ENCODE measurements around the gene BDH1. TPM values are rescaled to one million over a fixed set of nuclear protein-coding genes. Genes with fewer than 3 reads are reported as not detected.
A peak's percentile ranks its signal among the peaks of the same experiment; 100 is the strongest.
"Not testable (repeated sequence)": the region's sequence is repeated elsewhere in the genome, so short reads cannot be mapped to it uniquely, and the experiment has no call there.

BDH1 gene
- polyA plus RNA-seq, 1 donor from 2014 or later, result 12.9 TPM

DNA sequence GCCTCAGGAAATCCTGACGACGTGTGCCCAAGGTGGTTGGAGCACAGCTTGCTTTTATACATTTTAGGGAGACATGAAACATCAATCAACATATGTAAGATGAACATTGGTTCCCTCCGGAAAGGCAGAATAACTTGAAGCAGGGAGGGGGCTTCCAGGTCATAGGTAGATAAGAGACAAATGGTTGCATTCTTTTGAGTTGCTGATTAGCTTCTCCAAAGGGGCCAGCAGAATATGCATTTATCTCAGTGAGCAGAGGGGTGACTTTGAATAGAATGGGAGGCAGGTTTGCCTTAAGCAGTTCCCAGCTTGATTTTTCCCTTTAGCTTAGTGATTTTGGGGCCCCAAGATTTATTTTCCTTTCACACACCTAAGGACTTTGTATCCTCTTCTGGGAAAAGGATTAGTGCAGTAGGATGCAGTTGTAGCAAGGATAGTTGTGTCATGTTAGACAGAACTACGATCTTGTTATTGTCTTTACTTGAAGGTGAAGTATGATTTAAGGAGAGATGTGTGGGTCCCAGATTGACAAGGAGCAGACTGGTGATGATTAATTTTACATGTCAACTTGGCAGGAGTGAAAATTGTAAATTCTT lies 18.7 kb upstream of the BDH1 start:
- not testable (repeated sequence) for H3K27ac ChIP-seq (ENCODE audit: low read length); H3K4me2 ChIP-seq (ENCODE audit: low read length); H3K9me3 ChIP-seq (ENCODE audit: low read length); H3K27me3 ChIP-seq (ENCODE audit: insufficient read depth, low read depth, low read length); H3K36me3 ChIP-seq (ENCODE audit: insufficient read depth, low read length); H3K9ac ChIP-seq (ENCODE audit: low read length); H4K20me1 ChIP-seq (ENCODE audit: insufficient read depth); H3F3A ChIP-seq (ENCODE audit: insufficient read depth, low read length, poor library complexity, severe bottlenecking); H2AFZ ChIP-seq (ENCODE audit: low read depth, low read length); H3K9me2 ChIP-seq (ENCODE audit: insufficient read depth, low read length); H3K79me2 ChIP-seq (replicated peaks; ENCODE audit: insufficient read depth, low read length)
- peak overlapping the region; percentile 51 for H3K4me3 ChIP-seq (ENCODE audit: low read length)
- TF ChIP-seq POLR2AphosphoS5 (IDR thresholded peaks at IDR 0.05) (peak; percentile 15), EP300 (conservative IDR thresholded peaks at IDR 0.05; ENCODE audit: poor library complexity, severe bottlenecking) (peak; percentile 26)

DNA sequence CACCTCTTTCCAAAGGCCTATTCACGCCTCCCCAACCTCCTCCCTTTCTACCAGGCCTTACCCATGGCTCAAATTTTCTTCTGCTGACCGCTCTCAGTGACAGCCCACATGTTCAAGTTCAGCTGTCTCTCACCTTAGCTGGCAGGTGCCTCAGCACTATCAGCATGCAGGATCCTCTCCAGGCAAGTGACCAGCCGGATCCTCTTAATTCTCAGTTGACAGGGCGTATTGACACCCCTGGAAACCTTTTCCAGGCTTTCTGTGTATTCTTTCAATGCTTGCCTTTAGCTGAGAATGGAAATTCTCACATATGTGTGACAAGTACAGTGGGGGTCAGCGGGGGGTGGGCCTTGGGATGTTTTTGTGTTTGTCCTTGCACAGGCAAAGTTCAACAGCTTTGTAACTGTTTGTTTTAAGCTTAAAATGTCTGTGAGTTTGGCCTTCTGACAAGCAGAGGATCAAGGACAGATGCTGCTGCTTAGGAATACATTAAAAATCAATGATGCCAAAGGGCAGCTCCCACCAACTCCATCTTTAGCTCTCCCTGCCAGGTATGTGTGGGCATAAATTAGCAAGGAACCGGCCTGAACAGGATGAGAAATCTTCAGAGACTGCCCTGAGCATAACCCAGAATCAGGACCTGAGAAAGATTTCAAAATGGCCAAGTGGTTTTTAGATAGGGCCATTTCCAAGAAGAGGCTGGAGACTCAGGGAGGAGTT lies 17.4 kb upstream of the BDH1 start:
- no peak overlapping the region for H3K4me2 ChIP-seq (ENCODE audit: low read length)

DNA sequence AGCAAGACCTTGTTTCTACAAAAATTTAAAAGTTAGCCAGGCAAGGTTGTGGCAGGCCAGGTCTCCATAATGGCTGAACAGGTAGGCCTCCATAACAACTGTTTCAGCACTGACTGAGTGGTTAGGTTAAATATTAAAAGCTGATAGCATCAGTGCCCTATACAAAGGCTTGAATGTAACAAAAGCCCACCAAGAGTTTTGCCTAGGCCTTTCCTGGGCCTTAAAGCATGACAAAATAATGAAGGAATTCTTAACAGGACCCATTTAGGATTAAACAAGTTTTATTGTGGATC lies 16.1 kb upstream of the BDH1 start:
- not testable (repeated sequence) for H3K27me3 ChIP-seq (ENCODE audit: insufficient read depth, low read depth, low read length); H3K27ac ChIP-seq (ENCODE audit: low read length); H3K36me3 ChIP-seq (ENCODE audit: insufficient read depth, low read length); H3F3A ChIP-seq (ENCODE audit: insufficient read depth, low read length, poor library complexity, severe bottlenecking); H2AFZ ChIP-seq (ENCODE audit: low read depth, low read length); H3K79me2 ChIP-seq (replicated peaks; ENCODE audit: insufficient read depth, low read length); H3K4me2 ChIP-seq (ENCODE audit: low read length); H3K4me3 ChIP-seq (ENCODE audit: low read length); H3K9me3 ChIP-seq (ENCODE audit: low read length); H3K9me2 ChIP-seq (ENCODE audit: insufficient read depth, low read length); H3K9ac ChIP-seq (ENCODE audit: low read length); H4K20me1 ChIP-seq (ENCODE audit: insufficient read depth)

More for the DNA sequence above, 17.4 kb upstream of the BDH1 start:
- H3K36me3 ChIP-seq (ENCODE audit: insufficient read depth, low read length), result no peaks in the 10 kb centered on the region
- no peak overlapping the region for H3K4me3 ChIP-seq (ENCODE audit: low read length)
- H3K9me2 ChIP-seq (ENCODE audit: insufficient read depth, low read length), result no peaks in the 10 kb centered on the region
- TF ChIP-seq POLR2AphosphoS5 (IDR thresholded peaks at IDR 0.05) (no peak), EP300 (conservative IDR thresholded peaks at IDR 0.05; ENCODE audit: poor library complexity, severe bottlenecking) (no peak), EZH2 (IDR thresholded peaks at IDR 0.05; ENCODE audit: borderline replicate concordance, insufficient read depth, low read length, poor library complexity, severe bottlenecking) (no peak), MXI1 (conservative IDR thresholded peaks at IDR 0.05; ENCODE audit: poor library complexity, severe bottlenecking) (no peak), SMC3 (conservative IDR thresholded peaks at IDR 0.05; ENCODE audit: poor library complexity) (no peak), TAF1 (IDR thresholded peaks at IDR 0.05; ENCODE audit: low read depth) (no peak), RAD21 (conservative IDR thresholded peaks at IDR 0.05) (no peak)
- TF ChIP-seq, protein P1, sequence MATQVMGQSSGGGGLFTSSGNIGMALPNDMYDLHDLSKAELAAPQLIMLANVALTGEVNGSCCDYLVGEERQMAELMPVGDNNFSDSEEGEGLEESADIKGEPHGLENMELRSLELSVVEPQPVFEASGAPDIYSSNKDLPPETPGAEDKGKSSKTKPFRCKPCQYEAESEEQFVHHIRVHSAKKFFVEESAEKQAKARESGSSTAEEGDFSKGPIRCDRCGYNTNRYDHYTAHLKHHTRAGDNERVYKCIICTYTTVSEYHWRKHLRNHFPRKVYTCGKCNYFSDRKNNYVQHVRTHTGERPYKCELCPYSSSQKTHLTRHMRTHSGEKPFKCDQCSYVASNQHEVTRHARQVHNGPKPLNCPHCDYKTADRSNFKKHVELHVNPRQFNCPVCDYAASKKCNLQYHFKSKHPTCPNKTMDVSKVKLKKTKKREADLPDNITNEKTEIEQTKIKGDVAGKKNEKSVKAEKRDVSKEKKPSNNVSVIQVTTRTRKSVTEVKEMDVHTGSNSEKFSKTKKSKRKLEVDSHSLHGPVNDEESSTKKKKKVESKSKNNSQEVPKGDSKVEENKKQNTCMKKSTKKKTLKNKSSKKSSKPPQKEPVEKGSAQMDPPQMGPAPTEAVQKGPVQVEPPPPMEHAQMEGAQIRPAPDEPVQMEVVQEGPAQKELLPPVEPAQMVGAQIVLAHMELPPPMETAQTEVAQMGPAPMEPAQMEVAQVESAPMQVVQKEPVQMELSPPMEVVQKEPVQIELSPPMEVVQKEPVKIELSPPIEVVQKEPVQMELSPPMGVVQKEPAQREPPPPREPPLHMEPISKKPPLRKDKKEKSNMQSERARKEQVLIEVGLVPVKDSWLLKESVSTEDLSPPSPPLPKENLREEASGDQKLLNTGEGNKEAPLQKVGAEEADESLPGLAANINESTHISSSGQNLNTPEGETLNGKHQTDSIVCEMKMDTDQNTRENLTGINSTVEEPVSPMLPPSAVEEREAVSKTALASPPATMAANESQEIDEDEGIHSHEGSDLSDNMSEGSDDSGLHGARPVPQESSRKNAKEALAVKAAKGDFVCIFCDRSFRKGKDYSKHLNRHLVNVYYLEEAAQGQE (IDR thresholded peaks at IDR 0.05; ENCODE audit: borderline replicate concordance), result no peak
- TF ChIP-seq, protein P2, sequence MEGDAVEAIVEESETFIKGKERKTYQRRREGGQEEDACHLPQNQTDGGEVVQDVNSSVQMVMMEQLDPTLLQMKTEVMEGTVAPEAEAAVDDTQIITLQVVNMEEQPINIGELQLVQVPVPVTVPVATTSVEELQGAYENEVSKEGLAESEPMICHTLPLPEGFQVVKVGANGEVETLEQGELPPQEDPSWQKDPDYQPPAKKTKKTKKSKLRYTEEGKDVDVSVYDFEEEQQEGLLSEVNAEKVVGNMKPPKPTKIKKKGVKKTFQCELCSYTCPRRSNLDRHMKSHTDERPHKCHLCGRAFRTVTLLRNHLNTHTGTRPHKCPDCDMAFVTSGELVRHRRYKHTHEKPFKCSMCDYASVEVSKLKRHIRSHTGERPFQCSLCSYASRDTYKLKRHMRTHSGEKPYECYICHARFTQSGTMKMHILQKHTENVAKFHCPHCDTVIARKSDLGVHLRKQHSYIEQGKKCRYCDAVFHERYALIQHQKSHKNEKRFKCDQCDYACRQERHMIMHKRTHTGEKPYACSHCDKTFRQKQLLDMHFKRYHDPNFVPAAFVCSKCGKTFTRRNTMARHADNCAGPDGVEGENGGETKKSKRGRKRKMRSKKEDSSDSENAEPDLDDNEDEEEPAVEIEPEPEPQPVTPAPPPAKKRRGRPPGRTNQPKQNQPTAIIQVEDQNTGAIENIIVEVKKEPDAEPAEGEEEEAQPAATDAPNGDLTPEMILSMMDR (IDR thresholded peaks at IDR 0.05; ENCODE audit: poor library complexity, severe bottlenecking), result no peak
- no peak overlapping the region for H3K9ac ChIP-seq (ENCODE audit: low read length)
- H3K27ac ChIP-seq (ENCODE audit: low read length), result no peak overlapping the region
- no peak overlapping the region for H2AFZ ChIP-seq (ENCODE audit: low read depth, low read length)
- H3K27me3 ChIP-seq (ENCODE audit: insufficient read depth, low read depth, low read length), result no peaks in the 10 kb centered on the region
- H4K20me1 ChIP-seq (ENCODE audit: insufficient read depth), result no peaks in the 10 kb centered on the region
- no peaks in the 10 kb centered on the region for H3K79me2 ChIP-seq (replicated peaks; ENCODE audit: insufficient read depth, low read length)
- no peaks in the 10 kb centered on the region for H3K9me3 ChIP-seq (ENCODE audit: low read length)
- H3F3A ChIP-seq (ENCODE audit: insufficient read depth, low read length, poor library complexity, severe bottlenecking), result no peaks in the 10 kb centered on the region

DNA sequence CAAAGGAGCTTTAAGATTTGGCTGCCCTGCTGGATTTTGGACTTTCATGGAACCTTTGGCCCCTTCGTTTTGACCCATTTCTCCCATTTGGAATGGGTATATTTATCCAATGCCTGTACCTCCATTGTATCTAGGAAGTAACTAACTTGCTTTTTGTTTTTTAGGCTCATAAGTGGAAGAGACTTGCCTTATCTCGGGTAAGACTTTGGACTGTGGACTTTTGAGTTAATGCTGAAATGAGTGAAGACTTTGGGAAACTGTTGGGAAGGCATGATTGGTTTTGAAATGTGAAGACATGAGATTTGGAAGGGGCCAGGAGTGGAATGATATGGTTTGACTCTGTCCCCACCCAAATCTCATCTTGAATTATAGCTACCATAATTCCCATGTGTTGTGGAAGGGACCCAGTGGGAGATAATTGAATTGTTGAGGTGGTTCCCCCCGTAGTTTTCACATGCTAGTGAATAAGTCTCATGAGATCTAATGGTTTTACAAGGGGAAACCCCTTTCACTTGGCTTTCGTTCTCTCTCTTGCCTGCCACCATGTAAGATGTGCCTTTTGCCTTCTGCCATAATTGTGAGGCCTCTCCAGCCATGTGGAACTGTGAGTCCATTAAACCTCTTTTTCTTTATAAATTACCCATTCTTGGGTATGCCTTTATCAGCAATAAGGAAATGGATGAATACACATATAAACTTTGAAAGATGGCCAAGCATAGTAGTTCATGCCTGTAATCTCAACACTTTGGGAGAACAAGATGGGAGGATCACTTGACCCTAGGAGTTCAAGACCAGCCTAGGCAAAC lies 15.5 kb upstream of the BDH1 start:
- H3K9me2 ChIP-seq (ENCODE audit: insufficient read depth, low read length); H3K27ac ChIP-seq (ENCODE audit: low read length); H3K4me2 ChIP-seq (ENCODE audit: low read length); H3K79me2 ChIP-seq (replicated peaks; ENCODE audit: insufficient read depth, low read length); H3K9ac ChIP-seq (ENCODE audit: low read length); H4K20me1 ChIP-seq (ENCODE audit: insufficient read depth); H3K27me3 ChIP-seq (ENCODE audit: insufficient read depth, low read depth, low read length); H2AFZ ChIP-seq (ENCODE audit: low read depth, low read length); H3K9me3 ChIP-seq (ENCODE audit: low read length); H3K4me3 ChIP-seq (ENCODE audit: low read length); H3F3A ChIP-seq (ENCODE audit: insufficient read depth, low read length, poor library complexity, severe bottlenecking); H3K36me3 ChIP-seq (ENCODE audit: insufficient read depth, low read length): not testable (repeated sequence)
